KMS-11 (cell line): Measurements from ENCODE around the gene P4HA2.

ENCODE experiments used
- H2AFZ ChIP-seq: fragments of 200-600 bp; sonication (generic); 2 replicates; pipeline ENCODE4 v1.6.1; 2016; ENCODE audit warnings: antibody characterized with exemption, mixed run types, low read depth
- H3K27ac ChIP-seq: fragments of 200-600 bp; sonication (generic); 2 replicates; pipeline ENCODE4 v1.6.1; 2016; ENCODE audit warnings: mild to moderate bottlenecking, mixed run types
- H3K27me3 ChIP-seq: fragments of 200-600 bp; sonication (generic); 2 replicates; pipeline ENCODE4 v1.6.1; 2017; ENCODE audit warnings: mild to moderate bottlenecking, low read depth, mixed run types, moderate library complexity; ENCODE audit not compliant: insufficient read depth
- H3K36me3 ChIP-seq: fragments of 200-600 bp; sonication (generic); 2 replicates; pipeline ENCODE4 v1.6.1; 2017; ENCODE audit warnings: mild to moderate bottlenecking, mixed run types; ENCODE audit not compliant: insufficient read depth
- H3K4me1 ChIP-seq: fragments of 200-600 bp; sonication (generic); 2 replicates; pipeline ENCODE4 v1.6.1; 2016; ENCODE audit warnings: mild to moderate bottlenecking, low read depth, mixed run types; ENCODE audit not compliant: poor library complexity, severe bottlenecking
- H3K4me2 ChIP-seq: fragments of 200-600 bp; sonication (generic); 2 replicates; pipeline ENCODE4 v1.7.0; 2016; ENCODE audit warnings: mild to moderate bottlenecking, mixed run types
- H3K4me3 ChIP-seq: fragments of 200-600 bp; sonication (generic); IDR thresholded peaks from 2 replicates; pipeline ENCODE4 v1.6.1; 2017; ENCODE audit warnings: low read depth, low read length, mixed read lengths; ENCODE audit not compliant: insufficient read depth
- H3K79me2 ChIP-seq: fragments of 200-600 bp; sonication (generic); 2 replicates; pipeline ENCODE4 v1.6.1; 2016; ENCODE audit warnings: low read depth, mixed run types; ENCODE audit not compliant: insufficient read depth
- H3K9ac ChIP-seq: fragments of 200-600 bp; sonication (generic); 2 replicates; pipeline ENCODE4 v1.6.1; 2016; ENCODE audit warnings: mild to moderate bottlenecking, mixed run types
- H4K20me1 ChIP-seq: fragments of 200-600 bp; sonication (generic); 2 replicates; pipeline ENCODE4 v1.6.1; 2016; ENCODE audit warnings: mild to moderate bottlenecking, mixed run types; ENCODE audit not compliant: insufficient read depth
- TF ChIP-seq, protein P1 (sequence below): fragments of 200-600 bp; sonication (generic); conservative IDR thresholded peaks from 2 replicates; pipeline ENCODE4 v1.6.1; 2017; ENCODE audit warnings: low read depth, mild to moderate bottlenecking, antibody characterized with exemption, low read length, moderate library complexity, mixed read lengths

Gene P4HA2

GRCh38 chr5:132202711-132203463 lies 24.8 kb downstream of the P4HA2 start:
- H3K79me2 ChIP-seq: no peaks in the 10 kb centered on the region
- no peak overlapping the region for H3K27ac ChIP-seq
- TF ChIP-seq, protein P1, sequence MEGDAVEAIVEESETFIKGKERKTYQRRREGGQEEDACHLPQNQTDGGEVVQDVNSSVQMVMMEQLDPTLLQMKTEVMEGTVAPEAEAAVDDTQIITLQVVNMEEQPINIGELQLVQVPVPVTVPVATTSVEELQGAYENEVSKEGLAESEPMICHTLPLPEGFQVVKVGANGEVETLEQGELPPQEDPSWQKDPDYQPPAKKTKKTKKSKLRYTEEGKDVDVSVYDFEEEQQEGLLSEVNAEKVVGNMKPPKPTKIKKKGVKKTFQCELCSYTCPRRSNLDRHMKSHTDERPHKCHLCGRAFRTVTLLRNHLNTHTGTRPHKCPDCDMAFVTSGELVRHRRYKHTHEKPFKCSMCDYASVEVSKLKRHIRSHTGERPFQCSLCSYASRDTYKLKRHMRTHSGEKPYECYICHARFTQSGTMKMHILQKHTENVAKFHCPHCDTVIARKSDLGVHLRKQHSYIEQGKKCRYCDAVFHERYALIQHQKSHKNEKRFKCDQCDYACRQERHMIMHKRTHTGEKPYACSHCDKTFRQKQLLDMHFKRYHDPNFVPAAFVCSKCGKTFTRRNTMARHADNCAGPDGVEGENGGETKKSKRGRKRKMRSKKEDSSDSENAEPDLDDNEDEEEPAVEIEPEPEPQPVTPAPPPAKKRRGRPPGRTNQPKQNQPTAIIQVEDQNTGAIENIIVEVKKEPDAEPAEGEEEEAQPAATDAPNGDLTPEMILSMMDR: no peak
- H3K4me3 ChIP-seq: no peak overlapping the region
- H3K27me3 ChIP-seq: no peaks in the 10 kb centered on the region
- H3K36me3 ChIP-seq: no peaks in the 10 kb centered on the region
- no peak overlapping the region for H3K9ac ChIP-seq
- H4K20me1 ChIP-seq: no peaks in the 10 kb centered on the region
- H3K4me1 ChIP-seq: no peaks in the 10 kb centered on the region
- no peak overlapping the region for H3K4me2 ChIP-seq
- no peak overlapping the region for H2AFZ ChIP-seq

GRCh38 chr5:132199116-132199680 lies 28.5 kb downstream of the P4HA2 start:
- Histone ChIP-seq H4K20me1 (no peaks in the 10 kb centered on the region), H3K36me3 (no peaks in the 10 kb centered on the region), H3K79me2 (no peaks in the 10 kb centered on the region), H2AFZ (no peak overlapping the region), H3K27me3 (no peaks in the 10 kb centered on the region), H3K4me3 (no peak overlapping the region), H3K9ac (no peak overlapping the region), H3K4me1 (no peaks in the 10 kb centered on the region), H3K27ac (no peak overlapping the region), H3K4me2 (no peak overlapping the region)
- TF ChIP-seq, protein P1: no peak

GRCh38 chr5:132198571-132198970 lies 29.1 kb downstream of the P4HA2 start:
- TF ChIP-seq, protein P1: no peak
- no peak overlapping the region for H3K9ac ChIP-seq
- H3K36me3 ChIP-seq: no peaks in the 10 kb centered on the region
- H2AFZ ChIP-seq: no peak overlapping the region
- no peaks in the 10 kb centered on the region for H4K20me1 ChIP-seq
- no peak overlapping the region for H3K27ac ChIP-seq
- H3K79me2 ChIP-seq: no peaks in the 10 kb centered on the region
- H3K4me1 ChIP-seq: no peaks in the 10 kb centered on the region
- H3K4me3 ChIP-seq: no peak overlapping the region
- H3K4me2 ChIP-seq: no peak overlapping the region
- H3K27me3 ChIP-seq: no peaks in the 10 kb centered on the region

DNA sequence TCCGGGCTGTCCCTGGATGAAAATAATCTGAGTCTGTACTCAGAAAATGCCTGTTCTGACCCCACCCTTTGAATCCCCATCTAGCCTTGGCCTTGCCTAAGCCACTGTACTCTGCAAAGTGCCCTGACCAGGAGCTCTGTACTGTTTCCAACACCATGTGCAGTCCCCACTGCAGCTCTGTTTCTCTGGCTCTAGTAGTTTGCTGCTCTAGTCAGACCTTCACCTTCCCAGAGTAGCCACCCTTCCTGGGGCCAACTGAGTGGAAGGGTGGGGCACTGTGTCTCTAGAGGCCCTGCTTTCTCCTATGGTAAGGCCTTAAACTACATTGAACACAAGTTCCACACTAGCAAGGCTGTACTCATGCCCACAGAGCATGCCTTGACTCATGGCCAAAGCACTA lies 31.9 kb downstream of the P4HA2 start:
- TF ChIP-seq, protein P1: no peak
- Histone ChIP-seq H3K36me3 (no peaks in the 10 kb centered on the region), H3K79me2 (no peaks in the 10 kb centered on the region), H3K27ac (no peak overlapping the region), H3K4me2 (no peak overlapping the region), H3K4me3 (no peak overlapping the region), H4K20me1 (no peaks in the 10 kb centered on the region), H3K27me3 (no peaks in the 10 kb centered on the region), H3K4me1 (no peaks in the 10 kb centered on the region), H3K9ac (no peak overlapping the region), H2AFZ (no peak overlapping the region)
